NOMO-1 treated with DMSO at 0.1 percent for 48 hours (cell line): ENCODE results near the gene B3GAT2.
"Not testable (repeated sequence)": the region's sequence is repeated elsewhere in the genome, so short reads cannot be mapped to it uniquely, and the experiment has no call there.

Experiments
- DNase-seq: peaks from one replicate; lab custom pipeline; 2025; ENCODE audit not compliant: unreplicated experiment; lab: John Stamatoyannopoulos, UW

The B3GAT2 gene, protein sequence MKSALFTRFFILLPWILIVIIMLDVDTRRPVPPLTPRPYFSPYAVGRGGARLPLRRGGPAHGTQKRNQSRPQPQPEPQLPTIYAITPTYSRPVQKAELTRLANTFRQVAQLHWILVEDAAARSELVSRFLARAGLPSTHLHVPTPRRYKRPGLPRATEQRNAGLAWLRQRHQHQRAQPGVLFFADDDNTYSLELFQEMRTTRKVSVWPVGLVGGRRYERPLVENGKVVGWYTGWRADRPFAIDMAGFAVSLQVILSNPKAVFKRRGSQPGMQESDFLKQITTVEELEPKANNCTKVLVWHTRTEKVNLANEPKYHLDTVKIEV

GRCh38 chr6:70956451-70957283 lies at the start of gene B3GAT2:
Gene B3GAT2, minus strand, starts transcription at chr6:70957060. Its CDS starts 631 bp downstream, at chr6:70956429.
- DNase-seq, result no peak

- no peak for DNase-seq
These were observed 41.3 kb upstream of the B3GAT2 start for GRCh38 chr6:70998148-70998547.

DNA sequence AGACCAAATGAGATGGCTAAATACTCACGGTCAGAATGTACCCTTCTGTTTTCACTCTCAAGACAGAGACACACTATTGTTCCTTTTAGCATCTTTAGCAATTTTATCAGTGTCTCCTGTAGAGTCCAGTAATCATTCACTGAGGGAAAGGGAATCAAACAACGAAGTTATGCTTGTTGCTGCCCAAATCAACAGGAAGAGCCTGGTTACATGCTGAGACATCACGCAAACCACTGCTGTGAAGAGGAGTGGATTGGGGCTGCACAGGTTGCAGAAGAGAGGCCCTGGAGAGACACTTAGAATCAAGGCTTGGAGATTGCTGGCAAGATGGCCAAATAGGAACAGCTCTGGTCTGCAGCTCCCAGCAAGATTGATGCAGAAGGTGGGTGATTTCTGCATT lies 40.5 kb upstream of the B3GAT2 start:
- no peak for DNase-seq

DNA sequence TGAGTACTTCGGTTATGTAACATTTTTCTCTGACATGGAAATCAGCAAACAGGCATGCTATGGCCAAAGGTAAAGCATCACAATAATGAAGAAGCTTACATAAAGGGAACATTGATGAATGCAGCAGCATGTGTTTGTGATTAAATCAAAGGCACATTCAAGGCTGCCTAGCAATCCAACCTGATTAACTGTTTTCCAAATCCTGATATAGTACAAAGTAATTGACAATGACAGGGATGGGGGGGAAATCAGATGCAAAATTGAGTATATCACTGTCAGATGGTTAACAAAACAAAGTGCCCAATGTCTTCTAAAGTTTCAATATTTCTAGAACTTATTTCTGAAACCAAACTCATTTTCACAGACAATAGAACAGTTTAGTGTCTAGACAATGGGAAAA lies 39.2 kb upstream of the B3GAT2 start:
- DNase-seq, result no peak

GRCh38 chr6:70995411-70995810 lies 38.6 kb upstream of the B3GAT2 start:
- no peak for DNase-seq

DNA sequence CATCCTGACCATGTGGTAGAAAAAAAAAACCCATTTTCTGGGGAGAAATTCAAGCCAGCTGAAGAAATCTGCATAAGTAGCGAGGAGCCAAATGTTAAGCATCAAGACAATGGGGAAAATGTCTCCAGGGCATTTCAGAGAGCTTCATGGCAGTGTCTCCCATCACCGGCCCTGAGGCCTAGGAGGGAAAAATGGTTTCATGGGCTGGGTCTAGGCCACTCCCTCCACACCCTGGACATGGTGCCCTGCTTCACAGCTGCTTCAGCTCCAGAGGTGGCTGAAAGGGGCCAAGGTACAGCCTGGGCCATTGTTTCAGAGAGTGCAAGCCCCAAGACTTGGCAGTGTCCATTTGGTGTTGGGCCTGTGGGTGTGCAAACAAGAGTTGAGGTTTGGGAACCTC lies 34.4 kb upstream of the B3GAT2 start:
- DNase-seq, result no peak

DNA sequence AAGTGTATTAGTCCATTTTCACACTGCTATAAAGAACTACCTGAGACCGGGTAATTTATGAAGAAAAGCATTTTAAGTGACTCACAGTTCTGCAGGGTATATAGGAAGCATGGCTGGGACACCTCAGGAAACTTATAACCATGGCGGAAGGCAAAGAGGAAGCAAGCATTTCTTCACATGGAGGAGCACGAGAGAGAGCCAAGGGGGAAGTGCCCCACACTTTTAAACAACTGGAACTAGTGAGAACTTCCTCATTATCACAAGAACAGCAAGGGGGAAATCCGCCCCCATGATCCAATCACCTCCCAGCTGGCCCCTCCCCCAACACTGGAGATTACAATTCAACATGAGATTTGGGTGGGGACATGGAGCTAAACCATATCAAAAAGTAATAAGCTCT lies 28.3 kb upstream of the B3GAT2 start:
- DNase-seq, result peak; percentile 53

GRCh38 chr6:70982747-70983146 lies 25.9 kb upstream of the B3GAT2 start:
- no peak for DNase-seq

GRCh38 chr6:70980727-70981126 lies 23.9 kb upstream of the B3GAT2 start:
- DNase-seq, result no peak

- no peak for DNase-seq
These were observed 16.7 kb upstream of the B3GAT2 start for GRCh38 chr6:70973604-70974003.

DNA sequence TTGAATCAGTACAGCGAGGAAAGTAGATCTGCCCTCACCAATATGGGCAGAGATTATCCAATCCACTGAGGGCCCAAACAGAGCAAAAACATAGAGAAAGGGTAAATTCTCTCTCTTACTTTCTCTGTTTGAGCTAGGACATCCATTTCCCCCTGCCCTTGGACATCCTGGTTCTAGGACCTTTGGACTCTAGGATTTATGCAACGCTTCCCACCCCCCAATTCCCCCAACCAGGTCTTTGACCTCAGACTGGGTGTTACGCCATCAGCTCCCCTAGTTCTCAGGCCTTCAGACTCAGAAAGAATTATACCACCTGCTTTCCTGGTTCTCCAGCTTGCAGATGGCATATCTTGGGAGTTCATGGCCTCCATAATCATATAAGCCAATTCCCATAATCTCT lies 10.2 kb upstream of the B3GAT2 start:
- no peak for DNase-seq

DNA sequence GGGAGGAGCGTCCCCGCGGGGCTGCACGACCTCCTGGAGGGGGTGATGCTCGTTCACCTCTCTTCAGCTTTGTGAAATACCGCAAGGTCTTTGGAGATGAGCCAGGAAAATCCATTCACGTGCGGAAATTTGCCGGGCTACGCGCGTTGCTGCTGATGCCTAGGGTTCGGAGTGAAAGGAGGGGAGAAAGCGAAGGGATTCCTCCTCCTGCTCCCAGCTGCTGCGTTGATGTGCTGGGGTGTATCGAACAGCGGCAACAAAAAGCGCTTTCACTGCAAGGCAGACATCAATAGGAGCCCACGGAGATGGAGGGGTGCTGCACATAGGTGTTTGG lies 391 bp upstream of the B3GAT2 start:
- no peak for DNase-seq

DNA sequence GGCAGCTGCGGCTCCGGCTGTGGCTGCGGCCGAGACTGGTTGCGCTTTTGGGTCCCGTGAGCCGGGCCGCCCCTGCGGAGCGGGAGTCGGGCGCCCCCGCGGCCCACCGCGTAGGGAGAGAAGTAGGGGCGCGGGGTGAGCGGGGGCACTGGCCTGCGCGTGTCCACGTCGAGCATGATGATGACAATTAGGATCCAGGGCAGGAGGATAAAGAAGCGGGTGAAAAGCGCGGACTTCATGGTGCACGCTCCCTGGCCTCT lies 739 bp downstream of the B3GAT2 start:
- DNase-seq, result no peak

DNA sequence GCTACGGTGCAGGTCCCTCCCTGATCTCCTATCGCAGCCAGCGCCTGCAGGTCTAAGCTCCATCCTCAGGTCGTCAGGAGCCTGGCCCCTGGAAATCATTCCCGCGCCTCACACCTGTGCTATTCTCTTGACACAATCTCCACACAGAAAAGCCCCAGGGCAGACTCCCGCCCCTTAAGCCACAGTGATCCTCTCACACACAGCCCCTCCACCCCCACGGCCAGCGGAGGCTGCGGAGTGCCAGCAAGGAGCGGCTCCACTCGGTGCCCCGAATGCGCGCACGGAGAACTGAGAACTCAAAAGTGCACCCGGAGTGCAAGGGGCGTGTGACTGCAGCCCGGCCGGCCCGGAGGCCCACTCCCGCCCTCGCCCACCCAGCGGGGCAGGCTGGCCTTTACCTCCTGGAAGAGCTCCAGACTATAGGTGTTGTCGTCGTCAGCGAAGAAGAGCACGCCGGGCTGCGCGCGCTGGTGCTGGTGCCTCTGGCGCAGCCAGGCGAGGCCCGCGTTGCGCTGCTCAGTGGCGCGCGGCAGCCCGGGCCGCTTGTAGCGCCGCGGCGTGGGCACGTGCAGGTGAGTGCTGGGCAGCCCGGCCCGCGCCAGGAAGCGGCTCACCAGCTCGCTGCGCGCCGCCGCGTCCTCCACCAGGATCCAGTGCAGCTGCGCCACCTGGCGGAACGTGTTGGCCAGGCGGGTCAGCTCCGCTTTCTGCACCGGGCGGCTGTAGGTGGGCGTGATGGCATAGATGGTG lies 1.2 kb downstream of the B3GAT2 start:
- DNase-seq, result peak; percentile 57

DNA sequence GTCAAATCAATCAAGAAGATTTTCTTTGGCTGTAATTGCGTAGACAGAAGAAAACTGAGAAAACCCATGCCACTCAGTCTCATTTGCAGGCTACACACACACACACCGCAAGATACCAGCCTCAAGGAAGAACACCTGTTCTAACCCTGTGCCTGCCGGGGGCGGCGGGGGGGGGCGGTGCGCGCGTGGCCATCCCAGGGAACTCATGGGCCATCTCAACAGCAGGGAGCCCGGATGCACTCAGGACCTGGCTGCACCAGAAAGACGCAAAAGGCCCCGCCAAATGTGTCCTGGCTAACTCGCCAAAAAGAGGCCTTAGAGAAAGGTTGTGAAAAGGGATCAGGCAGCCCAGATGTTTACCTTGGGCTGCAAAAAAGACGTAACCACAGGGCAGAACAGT lies 2.1 kb downstream of the B3GAT2 start:
- DNase-seq, result no peak

DNA sequence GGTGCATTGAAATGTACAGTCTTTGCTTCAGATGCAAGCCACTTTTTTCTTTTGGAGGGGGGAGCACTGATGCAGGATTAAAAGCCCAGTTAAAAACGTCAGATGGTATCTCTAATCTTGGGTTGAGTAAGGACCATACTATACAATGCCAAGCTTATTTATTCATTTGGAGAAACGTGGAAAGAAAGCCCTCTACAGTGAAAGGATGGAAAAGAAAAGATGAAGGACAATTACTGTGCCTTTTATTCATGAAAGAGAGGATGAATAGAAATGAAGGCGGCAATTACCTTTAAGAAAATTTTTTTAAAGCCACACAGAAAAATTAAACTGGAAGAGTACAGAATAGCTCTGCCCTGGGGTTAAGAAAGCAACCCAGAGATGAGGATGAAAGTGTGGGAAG lies 2.7 kb downstream of the B3GAT2 start:
- DNase-seq, result no peak

GRCh38 chr6:70952608-70953165 lies 4.2 kb downstream of the B3GAT2 start:
- DNase-seq, result no peak

DNA sequence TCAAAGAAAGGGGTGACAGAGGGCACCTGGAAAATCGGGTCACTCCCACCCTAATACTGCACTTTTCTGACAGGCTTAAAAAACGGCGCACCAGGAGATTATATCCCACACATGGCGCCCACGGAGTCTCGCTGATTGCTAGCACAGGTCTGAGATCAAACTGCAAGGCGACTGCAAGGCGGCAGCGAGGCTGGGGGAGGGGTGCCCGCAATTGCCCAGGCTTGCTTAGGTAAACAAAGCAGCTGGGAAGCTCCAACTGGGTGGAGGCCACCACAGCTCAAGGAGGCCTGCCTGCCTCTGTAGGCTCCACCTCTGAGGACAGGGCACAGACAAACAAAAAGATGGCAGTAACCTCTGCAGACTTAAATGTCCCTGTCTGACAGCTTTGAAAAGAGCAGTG lies 12.5 kb downstream of the B3GAT2 start:
- DNase-seq, result not testable (repeated sequence)

DNA sequence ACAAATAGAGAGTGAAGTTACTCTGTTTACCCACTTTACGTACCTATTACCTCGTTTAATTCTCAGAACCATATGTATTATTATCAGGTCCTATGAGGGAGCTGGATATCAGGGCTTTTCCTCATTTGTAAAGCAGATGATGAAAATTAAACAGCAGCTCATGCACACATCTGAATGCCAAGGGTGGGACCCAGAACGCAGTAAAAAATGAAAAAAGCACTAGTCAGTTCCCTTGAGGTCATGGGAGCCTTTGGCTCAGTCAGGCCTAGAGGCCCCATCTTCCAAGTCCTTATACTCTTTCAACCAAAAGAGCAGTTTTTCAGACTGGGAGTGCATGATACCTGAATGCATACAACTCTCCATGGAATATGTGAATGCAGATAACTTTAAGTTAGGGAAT lies 23.0 kb downstream of the B3GAT2 start:
- DNase-seq, result no peak

DNA sequence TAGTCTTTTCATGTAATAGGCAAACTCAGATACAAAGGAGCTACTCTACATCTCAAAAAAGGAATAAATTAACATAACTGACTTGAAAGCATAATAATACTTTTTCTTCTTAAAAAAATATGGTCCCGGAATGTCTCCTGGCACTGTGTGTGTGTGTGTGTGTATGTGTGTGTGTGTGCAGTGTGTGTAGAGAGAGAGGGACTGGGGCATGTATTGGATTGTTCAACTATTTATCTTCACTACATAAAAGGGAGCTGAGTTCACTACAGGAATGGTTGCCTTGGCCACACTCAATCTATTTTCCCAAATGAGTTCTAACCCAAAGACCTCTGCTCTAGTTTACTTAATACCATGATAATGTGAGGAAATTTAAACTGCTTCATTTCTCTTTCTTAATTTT lies 51.1 kb downstream of the B3GAT2 start:
- DNase-seq, result no peak

DNA sequence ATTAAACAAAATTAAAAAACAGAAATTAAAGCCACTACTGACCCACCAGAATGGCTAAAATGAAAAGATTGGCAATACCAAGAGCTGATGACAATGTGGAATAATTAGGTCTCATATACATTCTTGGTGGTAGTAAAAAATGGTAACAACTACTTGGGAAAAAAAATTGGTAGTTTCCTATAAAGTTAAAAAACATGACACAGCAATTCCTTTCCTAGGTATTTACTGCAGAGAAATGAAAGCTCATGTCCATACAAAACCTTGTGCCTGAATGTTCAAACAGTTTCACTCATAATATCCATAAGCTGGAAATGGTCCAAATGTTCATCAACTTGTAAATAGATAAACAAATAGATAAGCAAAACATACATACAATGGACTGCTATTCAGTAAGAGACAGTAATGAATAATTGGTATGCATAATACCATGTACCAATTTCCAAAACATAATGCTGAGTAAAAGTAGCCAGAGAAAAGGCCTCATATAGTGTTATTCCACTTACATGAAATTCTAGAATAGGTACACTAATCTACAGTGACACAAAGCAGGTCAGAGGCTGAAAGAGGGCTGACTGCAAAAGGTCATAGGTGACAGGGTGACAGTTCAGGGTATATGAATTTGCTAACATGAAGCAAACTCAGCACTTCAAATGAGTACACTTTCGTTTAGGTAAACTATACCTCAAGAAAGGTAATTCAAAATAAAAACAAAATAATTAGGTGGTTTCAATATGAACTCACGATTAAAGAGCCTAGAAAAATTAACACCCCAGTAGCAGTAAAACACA lies 53.0 kb downstream of the B3GAT2 start:
- DNase-seq, result no peak
